H7 (cell line): ENCODE measurements around the gene STARD9. TPM values are rescaled to one million over a fixed set of nuclear protein-coding genes. Genes with fewer than 3 reads are reported as not detected.

ENCODE experiments used
- DNase-seq: peaks from one replicate; pipeline ENCODE4 v3.0.0; 2012
- H3K27me3 ChIP-seq: 2 replicates; pipeline ENCODE4 v1.6.0; 2011; ENCODE audit warnings: mild to moderate bottlenecking, low read length; ENCODE audit not compliant: control insufficient read depth, insufficient read depth
- H3K36me3 ChIP-seq: replicated peaks from 2 replicates; pipeline ENCODE4 v1.5.1; 2011; ENCODE audit warnings: low read length; ENCODE audit not compliant: control insufficient read depth, insufficient read depth
- H3K4me3 ChIP-seq: 2 replicates; pipeline ENCODE4 v1.5.1; 2011; ENCODE audit warnings: low read depth, mild to moderate bottlenecking, control low read depth, low read length, moderate library complexity; ENCODE audit not compliant: insufficient read depth
- total RNA-seq: library from RNA; depleted of rRNA; stranded (reverse); fragments of >200 nt; shearing (Covaris generic); gene quantifications from 2 replicates; pipeline ENCODE4 v1.2.3, GENCODE V29; 2014

The STARD9 gene
- total RNA-seq, 1 experiment from 2014 or later: 1.4 TPM

- Histone ChIP-seq H3K36me3 (peaks cover 44% of the 10 kb centered on the region), H3K27me3 (no peaks in the 10 kb centered on the region), H3K4me3 (no peak overlapping the region)
- DNase-seq: peak; percentile 77
Measured at GRCh38 chr15:42728972-42729371, 153.6 kb downstream of the STARD9 start.

DNA sequence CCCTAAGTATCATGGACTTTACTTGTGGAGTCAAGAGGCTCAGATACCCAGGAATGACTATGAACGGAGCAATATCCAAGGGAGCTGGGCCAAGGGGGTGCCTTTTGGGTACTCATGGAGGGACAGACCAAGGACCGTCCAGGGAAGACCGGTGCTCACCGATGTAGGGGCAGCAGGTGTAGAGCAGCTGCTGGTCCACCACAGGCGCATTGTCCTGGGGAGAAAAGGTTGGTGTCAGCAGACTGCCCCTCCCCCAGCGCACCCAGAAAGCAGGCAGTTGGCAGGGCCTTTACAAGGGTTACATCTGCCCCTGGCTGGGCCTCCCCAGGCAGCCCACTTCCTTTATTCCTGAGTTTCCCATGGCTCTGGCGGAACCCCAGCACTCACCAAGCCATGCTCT lies 154.0 kb downstream of the STARD9 start:
- Histone ChIP-seq H3K4me3 (no peak overlapping the region), H3K27me3 (no peaks in the 10 kb centered on the region), H3K36me3 (peaks cover 43% of the 10 kb centered on the region)
- no peak for DNase-seq

DNA sequence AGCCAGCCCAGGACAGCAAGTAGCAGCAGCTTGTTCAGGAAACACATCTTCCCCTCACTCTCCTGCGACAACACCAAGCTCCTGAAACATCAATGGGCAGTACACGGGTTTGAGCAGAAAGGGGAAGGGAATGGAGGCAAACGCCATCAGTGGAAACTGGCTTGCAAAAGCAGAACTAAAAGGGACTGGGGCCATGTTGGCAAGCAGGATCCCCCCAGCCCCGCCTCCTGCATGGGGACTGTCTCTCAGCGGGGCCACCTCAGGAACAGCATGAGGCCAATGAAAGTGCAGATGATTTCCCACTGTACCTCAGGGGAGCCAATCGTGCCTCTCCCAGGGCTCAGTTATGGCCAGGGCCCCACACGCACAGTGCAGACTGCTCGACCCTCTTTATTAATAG lies 154.7 kb downstream of the STARD9 start:
- Histone ChIP-seq H3K36me3 (peaks cover 39% of the 10 kb centered on the region), H3K4me3 (no peak overlapping the region)
- peak; percentile 54 for DNase-seq

GRCh38 chr15:42730536-42730935 lies 155.1 kb downstream of the STARD9 start:
- Histone ChIP-seq H3K27me3 (no peaks in the 10 kb centered on the region), H3K4me3 (no peak overlapping the region), H3K36me3 (peaks cover 37% of the 10 kb centered on the region)
- DNase-seq: peak; percentile 48

More for the DNA sequence above, 154.7 kb downstream of the STARD9 start:
- no peaks in the 10 kb centered on the region for H3K27me3 ChIP-seq

DNA sequence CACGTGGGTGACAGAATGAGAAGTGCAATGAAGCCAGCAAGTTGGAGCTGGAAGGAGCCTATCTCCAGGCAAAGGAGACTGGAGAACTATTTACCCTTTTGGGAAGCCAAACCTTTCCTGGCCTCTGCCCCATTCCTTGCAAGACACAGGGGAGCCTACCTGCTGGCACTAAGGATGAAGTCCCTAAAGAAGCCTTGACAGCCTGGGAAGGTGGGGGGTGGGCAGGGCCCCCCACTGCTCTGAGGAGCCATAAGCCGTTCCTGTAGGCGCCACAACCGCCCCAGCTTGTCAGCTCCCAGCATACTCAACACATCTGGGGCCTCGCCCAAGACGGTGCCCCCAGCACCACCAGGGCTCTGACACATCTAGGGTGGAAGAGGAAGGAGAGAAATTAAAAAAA lies 156.1 kb downstream of the STARD9 start:
- peaks cover 32% of the 10 kb centered on the region for H3K36me3 ChIP-seq
- DNase-seq: no peak
- H3K4me3 ChIP-seq: no peak overlapping the region
- peaks cover 2% of the 10 kb centered on the region for H3K27me3 ChIP-seq

DNA sequence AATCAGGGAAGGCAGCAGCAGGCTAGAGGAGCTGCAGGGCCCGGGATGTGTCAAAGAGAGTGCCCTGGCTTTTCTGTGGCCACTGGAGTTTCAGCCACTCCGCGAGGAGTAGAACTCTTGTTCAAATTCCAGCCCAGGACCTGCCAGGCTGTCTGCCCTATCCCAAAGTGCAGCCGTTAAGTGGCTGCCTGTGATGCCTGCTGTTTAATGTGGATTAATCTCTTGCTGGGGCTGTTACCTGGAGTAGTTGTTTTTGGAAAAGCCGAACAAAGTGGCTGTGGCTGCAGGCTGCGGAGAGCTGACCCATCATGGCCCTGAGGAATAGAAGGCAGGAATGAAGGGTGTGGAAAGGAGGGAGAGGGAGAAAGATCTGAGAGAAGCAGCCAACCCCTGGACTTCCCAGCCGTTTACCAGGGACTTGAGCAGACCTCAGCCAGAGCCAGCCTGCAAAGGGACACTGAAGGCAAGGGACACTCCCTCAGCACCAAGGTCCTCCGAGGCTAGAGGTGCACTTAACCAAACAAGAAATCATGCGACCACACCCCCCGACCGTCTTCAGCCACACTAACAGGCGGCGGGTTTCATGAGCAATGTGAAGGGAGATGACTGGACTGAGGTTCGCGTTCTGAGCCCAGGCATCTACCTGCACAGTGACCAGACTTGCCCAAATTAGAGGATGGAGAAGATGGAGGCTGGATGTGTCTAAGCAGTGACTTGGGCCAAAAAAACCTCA lies 156.9 kb downstream of the STARD9 start:
- peaks cover 2% of the 10 kb centered on the region for H3K27me3 ChIP-seq
- DNase-seq: no peak
- peaks cover 30% of the 10 kb centered on the region for H3K36me3 ChIP-seq
- no peak overlapping the region for H3K4me3 ChIP-seq

DNA sequence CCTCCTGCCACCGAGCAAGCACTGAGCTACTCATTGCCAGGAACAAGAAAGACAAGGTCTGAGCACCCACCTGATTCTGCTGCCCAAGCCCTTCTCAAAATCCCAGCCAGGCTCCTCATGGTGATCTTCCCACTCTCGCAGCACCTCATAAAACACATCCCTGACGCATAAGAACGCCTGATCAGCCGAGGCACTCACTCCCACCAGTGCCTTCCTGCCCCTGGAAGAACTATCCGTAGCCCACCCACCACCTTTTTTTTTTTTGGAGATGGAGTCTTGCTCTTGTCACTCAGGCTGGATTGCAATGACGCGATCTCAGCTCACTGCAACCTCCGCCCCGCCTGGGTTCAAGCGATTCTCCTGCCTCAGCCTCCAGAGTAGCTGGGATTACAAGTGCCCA lies 157.6 kb downstream of the STARD9 start:
- peaks cover 26% of the 10 kb centered on the region for H3K36me3 ChIP-seq
- no peak overlapping the region for H3K4me3 ChIP-seq
- no peak for DNase-seq
- peaks cover 2% of the 10 kb centered on the region for H3K27me3 ChIP-seq

- H3K27me3 ChIP-seq: peaks cover 2% of the 10 kb centered on the region
- DNase-seq: no peak
- H3K36me3 ChIP-seq: peaks cover 26% of the 10 kb centered on the region
Measured at GRCh38 chr15:42734076-42734672, 158.8 kb downstream of the STARD9 start.

DNA sequence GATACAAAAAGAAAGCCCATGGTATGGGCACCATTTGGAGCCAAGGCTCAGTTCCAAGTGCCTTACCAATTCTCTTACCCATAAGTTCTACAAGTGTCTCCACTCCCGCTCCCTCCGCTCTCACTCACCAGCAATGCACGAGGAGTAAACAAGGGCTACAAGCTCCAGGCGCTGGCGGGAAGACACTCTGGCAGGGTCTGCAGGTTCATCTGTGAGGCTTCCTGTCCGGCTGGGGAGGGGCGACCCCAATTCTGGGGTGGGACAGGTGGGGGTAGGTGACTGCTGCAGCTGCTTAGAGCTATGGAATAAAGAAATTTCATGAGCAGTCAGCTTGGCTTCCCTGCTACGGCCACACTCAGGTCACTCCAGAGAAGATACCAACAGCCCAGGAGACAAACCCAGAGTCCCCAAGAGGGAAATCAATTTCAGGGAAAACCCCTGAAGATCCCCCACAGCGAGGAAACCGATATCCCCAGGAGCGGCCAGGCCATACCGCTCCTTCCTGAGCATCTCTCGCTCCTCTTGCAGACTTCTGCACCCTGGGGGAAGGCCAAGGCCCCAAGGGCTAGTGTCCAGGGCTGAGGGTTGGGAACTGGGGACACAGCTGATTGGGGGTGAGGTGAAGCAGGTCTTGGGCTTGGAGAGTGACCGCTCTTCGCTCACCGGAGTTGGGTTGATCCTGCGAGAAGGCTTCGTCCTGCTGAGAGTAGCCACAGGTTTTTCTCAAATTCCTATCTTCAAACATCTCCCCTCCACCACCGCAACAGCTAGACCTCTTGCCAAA lies 160.2 kb downstream of the STARD9 start:
- Histone ChIP-seq H3K4me3 (peak overlapping the region; percentile 96), H3K36me3 (peaks cover 21% of the 10 kb centered on the region), H3K27me3 (peaks cover 2% of the 10 kb centered on the region)
- no peak for DNase-seq

More at GRCh38 chr15:42734076-42734672, 158.8 kb downstream of the STARD9 start:
- H3K4me3 ChIP-seq: no peak overlapping the region

GRCh38 chr15:42736178-42736792 lies 160.9 kb downstream of the STARD9 start:
- H3K4me3 ChIP-seq: peak overlapping the region; percentile 96
- DNase-seq: peak; percentile 86
- H3K36me3 ChIP-seq: peaks cover 16% of the 10 kb centered on the region
- H3K27me3 ChIP-seq: peaks cover 2% of the 10 kb centered on the region

- Histone ChIP-seq H3K27me3 (peaks cover 2% of the 10 kb centered on the region), H3K36me3 (peaks cover 15% of the 10 kb centered on the region), H3K4me3 (peak within 1 kb of the TSS; percentile 96)
- peak; percentile 100 for DNase-seq
Measured at GRCh38 chr15:42736793-42737528, 161.6 kb downstream of the STARD9 start, which contains the start of gene CDAN1. Gene CDAN1 (minus strand): TSS chr15:42737128. CDS start chr15:42737102, 26 bp downstream.

- Histone ChIP-seq H3K27me3 (peaks cover 2% of the 10 kb centered on the region), H3K36me3 (peaks cover 11% of the 10 kb centered on the region), H3K4me3 (peak overlapping the region; percentile 96)
- DNase-seq: no peak
Measured at GRCh38 chr15:42737529-42738328, 162.3 kb downstream of the STARD9 start.

DNA sequence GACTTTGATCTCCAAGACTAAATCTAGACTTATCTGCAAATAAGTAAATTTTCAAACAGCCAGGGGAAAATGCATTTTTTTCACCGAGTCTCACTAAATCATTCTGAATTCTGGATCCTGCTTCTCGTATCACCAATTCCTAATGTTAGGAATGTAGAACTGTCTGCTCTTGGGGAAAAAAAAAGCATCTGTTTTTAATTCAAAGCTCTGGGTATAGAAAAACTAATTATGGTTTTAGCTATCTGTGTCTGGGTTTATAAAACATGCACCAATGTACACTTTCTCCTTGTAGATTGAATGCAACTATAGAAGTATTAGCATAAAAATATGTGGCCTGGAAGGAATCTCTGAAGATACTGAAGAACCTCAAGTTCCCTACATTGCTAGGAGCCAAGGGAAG lies 166.3 kb downstream of the STARD9 start:
- Histone ChIP-seq H3K36me3 (peaks cover 2% of the 10 kb centered on the region), H3K27me3 (no peaks in the 10 kb centered on the region), H3K4me3 (no peak overlapping the region)
- DNase-seq: no peak
